ENCODE results near the gene FGF22. TPM values are rescaled to one million over a fixed set of nuclear protein-coding genes. Genes with fewer than 3 reads are reported as not detected.

Gene FGF22
- total and polyA plus RNA-seq, 2 of the 13 experiments (the other 11 are each of a cell fraction or from before 2014, with no cell fraction given) = 0.24 TPM; not detected in 1

GRCh38 chr19:680287-681028 lies 40.8 kb downstream of the FGF22 start (continued):
- TF ChIP-seq ZNF230 (CRISPR knock-in tag; IDR thresholded peaks at IDR 0.05) (no peak), POLR2G (IDR thresholded peaks at IDR 0.05; ENCODE audit: low read depth, low read length) (peak; percentile 62), ZC3H4 (CRISPR knock-in tag; IDR thresholded peaks at IDR 0.05; ENCODE audit: borderline replicate concordance) (no peak), NR2F2 (IDR thresholded peaks at IDR 0.05; ENCODE audit: borderline replicate concordance, low read depth) (no peak), ZNF256 (CRISPR knock-in tag; conservative IDR thresholded peaks at IDR 0.05) (no peak), GATAD1 (CRISPR knock-in tag; IDR thresholded peaks at IDR 0.05) (no peak), ZNF713 (CRISPR knock-in tag; IDR thresholded peaks at IDR 0.05) (no peak), ATF7-NPFF (CRISPR knock-in tag; IDR thresholded peaks at IDR 0.05; ENCODE audit: low read depth) (peak; percentile 70; the same call in 1 of the 2 replicates), HNF1B (CRISPR knock-in tag; IDR thresholded peaks at IDR 0.05) (peak; percentile 42; the same call in 1 of the 2 replicates), MEIS2 (CRISPR knock-in tag; IDR thresholded peaks at IDR 0.05) (peak; percentile 30; the same call in 1 of the 2 replicates), ZGPAT (CRISPR knock-in tag; IDR thresholded peaks at IDR 0.05) (no peak), PRPF4 (IDR thresholded peaks at IDR 0.05; ENCODE audit: low read depth, low read length, poor library complexity, severe bottlenecking) (no peak), ZNF512 (CRISPR knock-in tag; IDR thresholded peaks at IDR 0.05) (no peak), ZBTB4 (CRISPR knock-in tag; IDR thresholded peaks at IDR 0.05; ENCODE audit: borderline replicate concordance) (no peak), ZNF703 (CRISPR knock-in tag; IDR thresholded peaks at IDR 0.05; ENCODE audit: borderline replicate concordance) (no peak), ZNF431 (CRISPR knock-in tag; IDR thresholded peaks at IDR 0.05; ENCODE audit: borderline replicate concordance, low read depth) (no peak), RARA (CRISPR knock-in tag; IDR thresholded peaks at IDR 0.05) (0 out of 2 replicates have a peak, but pooled peaks have one; percentile 5)
